ENCODE data around the gene ZC3H18.

GRCh38 chr16:88623858-88624257, 53.7 kb downstream of the ZC3H18 start:
- no peak for TF ChIP-seq CTCF (conservative IDR thresholded peaks at IDR 0.05; ENCODE audit: low read depth, low read length)
- TF ChIP-seq POLR2A (IDR thresholded peaks at IDR 0.05; ENCODE audit: low read depth, low read length): no peak
- TF ChIP-seq CEBPB (IDR thresholded peaks at IDR 0.05; ENCODE audit: low read depth, low read length): no peak
- no peak for TF ChIP-seq ELK1 (IDR thresholded peaks at IDR 0.05; ENCODE audit: borderline replicate concordance, low read depth, low read length)
- TF ChIP-seq MAZ (IDR thresholded peaks at IDR 0.05; ENCODE audit: borderline replicate concordance, low read depth, low read length): no peak
